HG03103 (cell line): Measurements from ENCODE around the gene LEF1.
A peak's percentile ranks its signal among the peaks of the same experiment; 100 is the strongest.

ENCODE experiments used
- ATAC-seq: cut with Tn5 transposase; IDR thresholded peaks from one replicate; pipeline ENCODE4 v1.9.1; 2021; ENCODE audit warnings: low read depth; ENCODE audit not compliant: unreplicated experiment

The LEF1 gene

GRCh38 chr4:108115168-108115526, 53.6 kb downstream of the LEF1 start:
- ATAC-seq: no peak

- no peak for ATAC-seq
These were observed 54.2 kb downstream of the LEF1 start for GRCh38 chr4:108114503-108114902.

GRCh38 chr4:108113229-108113628, 55.5 kb downstream of the LEF1 start:
- no peak for ATAC-seq

GRCh38 chr4:108111781-108112180, 57.0 kb downstream of the LEF1 start:
- no peak for ATAC-seq

- ATAC-seq: no peak
These were observed 58.3 kb downstream of the LEF1 start for GRCh38 chr4:108110450-108110849.

GRCh38 chr4:108109997-108110416, 58.7 kb downstream of the LEF1 start:
- peak; percentile 85 for ATAC-seq

GRCh38 chr4:108109111-108109510, 59.6 kb downstream of the LEF1 start:
- no peak for ATAC-seq

- no peak for ATAC-seq
These were observed 60.9 kb downstream of the LEF1 start for GRCh38 chr4:108107729-108108382.

- ATAC-seq: no peak
These were observed 61.6 kb downstream of the LEF1 start for GRCh38 chr4:108107101-108107500.

GRCh38 chr4:108106186-108106585, 62.5 kb downstream of the LEF1 start:
- ATAC-seq: no peak

GRCh38 chr4:108103099-108103862, 65.5 kb downstream of the LEF1 start:
- ATAC-seq: no peak

GRCh38 chr4:108100827-108101226, 67.9 kb downstream of the LEF1 start:
- no peak for ATAC-seq

GRCh38 chr4:108099838-108100237, 68.9 kb downstream of the LEF1 start:
- no peak for ATAC-seq

- ATAC-seq: no peak
These were observed 70.7 kb downstream of the LEF1 start for GRCh38 chr4:108097990-108098553.

- no peak for ATAC-seq
These were observed 73.7 kb downstream of the LEF1 start for GRCh38 chr4:108094923-108095482.

- ATAC-seq: no peak
These were observed 74.6 kb downstream of the LEF1 start for GRCh38 chr4:108094131-108094530.

GRCh38 chr4:108092288-108092687, 76.4 kb downstream of the LEF1 start:
- ATAC-seq: no peak

- no peak for ATAC-seq
These were observed 81.3 kb downstream of the LEF1 start for GRCh38 chr4:108087293-108087967.

- no peak for ATAC-seq
These were observed 87.5 kb downstream of the LEF1 start for GRCh38 chr4:108081256-108081655.

GRCh38 chr4:108080747-108081146, 88.0 kb downstream of the LEF1 start:
- ATAC-seq: no peak
